Stimulated activated CD8-positive, alpha-beta memory T cell treated with anti-CD3 and anti-CD28 coated beads, Interleukin-4, amount 100 ng/mL, for 4 hours (primary cell): ENCODE results near the gene AMPD3.
"Not testable (repeated sequence)": the region's sequence is repeated elsewhere in the genome, so short reads cannot be mapped to it uniquely, and the experiment has no call there.

Experiments used
- DNase-seq, 2 donors: peaks; one replicate each; pipeline ENCODE4 v3.0.0-alpha.2; 2020; ENCODE audit warnings: low read depth in 2 of 2, low spot score in 1 of 2

The AMPD3 gene

DNA sequence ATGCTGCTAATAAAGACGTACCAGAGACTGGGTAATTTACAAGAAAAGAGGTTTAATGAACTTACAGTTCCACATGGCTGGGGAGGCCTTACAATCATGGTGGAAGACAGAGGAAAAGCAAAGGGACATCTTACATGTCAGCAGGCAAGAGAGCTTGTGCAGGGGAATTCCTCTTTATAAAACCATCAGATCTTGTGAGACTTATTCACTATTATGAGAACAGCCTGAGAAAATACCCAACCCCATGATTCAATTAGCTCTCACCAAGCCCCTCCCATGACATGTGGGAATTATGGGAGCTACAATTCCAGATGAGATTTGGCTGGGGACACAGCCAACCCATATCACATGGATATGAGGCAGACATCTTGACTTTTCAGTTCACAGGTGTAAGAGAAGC is 18.4 kb upstream of the AMPD3 start:
- DNase-seq, result not testable (repeated sequence)

DNA sequence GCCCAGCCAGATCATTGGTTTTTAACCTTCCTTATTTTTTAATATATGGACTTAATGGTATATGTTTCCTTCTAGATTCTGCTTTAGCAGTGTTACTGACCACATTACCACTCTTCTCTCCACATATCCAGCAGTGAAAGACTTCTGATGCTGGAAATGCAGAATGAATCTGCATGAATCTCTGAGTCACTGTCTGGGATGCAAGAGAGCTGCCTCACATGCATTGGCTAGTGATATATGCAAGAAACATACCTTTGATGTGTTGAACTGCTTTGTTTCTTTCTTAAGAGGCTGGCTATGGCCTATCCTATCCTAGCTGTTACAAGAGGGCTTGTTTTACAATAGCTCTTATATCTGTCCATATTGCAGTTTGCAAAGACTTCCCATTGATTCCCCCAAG is 16.6 kb upstream of the AMPD3 start:
- no peak for DNase-seq

DNA sequence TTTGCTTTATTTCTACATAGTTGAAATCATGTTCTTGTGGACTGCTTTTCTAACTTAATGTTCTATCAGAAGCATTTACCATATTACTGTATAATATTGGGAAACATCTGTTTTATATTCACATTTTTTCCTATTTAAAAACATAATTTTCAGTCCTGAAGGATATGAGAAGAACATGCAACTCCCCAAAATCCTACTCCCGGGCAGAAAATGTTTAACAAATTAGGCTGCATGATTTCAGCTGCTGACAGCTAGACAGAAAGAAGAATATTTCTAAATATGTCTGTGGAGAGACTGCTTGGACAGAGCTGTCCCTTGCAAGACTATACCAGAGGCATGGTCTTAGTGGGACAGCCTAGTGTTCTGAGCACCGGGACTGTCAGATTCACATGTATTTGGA is 15.7 kb upstream of the AMPD3 start:
- DNase-seq, result no peak

DNA sequence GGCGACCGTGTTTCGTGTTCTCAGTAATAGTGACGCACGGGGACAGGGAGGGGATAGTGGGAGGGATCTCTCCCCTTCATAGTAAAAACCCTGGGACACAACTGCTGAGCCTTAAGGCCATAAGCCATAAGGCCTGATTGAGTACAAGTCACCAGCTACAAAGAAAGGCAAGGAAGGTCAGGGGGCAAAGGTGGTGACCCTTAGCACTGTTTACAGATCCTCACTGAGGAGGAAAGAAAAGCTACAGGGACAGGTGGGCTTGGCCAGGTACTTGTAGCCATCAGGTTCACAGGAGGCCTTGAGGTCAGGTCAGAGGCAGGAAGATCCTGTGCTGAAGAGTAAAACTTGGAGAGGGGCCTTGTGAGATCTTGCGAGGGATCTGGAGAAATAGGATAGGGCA is 15.1 kb upstream of the AMPD3 start:
- no peak for DNase-seq

DNA sequence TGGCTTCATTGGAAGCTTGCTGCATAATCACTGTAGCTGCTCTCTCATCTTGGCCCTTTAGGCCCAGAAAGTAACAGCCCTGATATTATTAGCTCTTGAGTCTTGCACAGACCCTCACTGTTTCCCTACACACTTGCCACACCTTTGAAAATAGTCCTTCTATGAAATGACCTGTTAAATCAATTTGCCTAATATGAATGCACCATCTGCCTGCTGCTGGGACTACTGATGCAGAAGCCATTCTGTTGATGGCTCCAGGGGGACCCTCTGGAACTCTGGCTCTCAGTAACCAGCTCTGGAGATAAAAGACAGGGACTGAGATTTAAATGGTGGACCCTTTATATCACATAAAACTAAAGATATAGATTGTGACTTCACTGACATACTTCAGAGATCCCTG is 14.7 kb upstream of the AMPD3 start:
- DNase-seq, result no peak

DNA sequence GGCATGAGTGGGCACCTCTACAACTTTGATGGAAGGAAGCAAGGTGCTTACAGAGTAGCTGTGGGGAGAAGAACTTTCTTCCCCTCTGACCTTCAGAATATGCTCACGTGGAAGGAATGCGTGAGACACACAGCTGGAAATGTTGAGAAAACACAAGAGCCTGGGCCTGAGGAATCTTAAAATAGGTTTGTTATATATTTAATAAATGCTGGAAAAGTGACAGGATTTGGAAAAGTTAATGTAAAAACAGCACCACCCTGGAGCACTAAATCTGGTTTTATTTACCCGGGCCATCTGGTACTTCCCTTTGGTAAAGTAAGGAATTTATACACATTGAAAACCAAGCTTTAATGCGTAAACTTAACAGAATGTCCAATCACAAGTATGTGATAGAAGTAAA is 14.0 kb upstream of the AMPD3 start:
- DNase-seq, result no peak

DNA sequence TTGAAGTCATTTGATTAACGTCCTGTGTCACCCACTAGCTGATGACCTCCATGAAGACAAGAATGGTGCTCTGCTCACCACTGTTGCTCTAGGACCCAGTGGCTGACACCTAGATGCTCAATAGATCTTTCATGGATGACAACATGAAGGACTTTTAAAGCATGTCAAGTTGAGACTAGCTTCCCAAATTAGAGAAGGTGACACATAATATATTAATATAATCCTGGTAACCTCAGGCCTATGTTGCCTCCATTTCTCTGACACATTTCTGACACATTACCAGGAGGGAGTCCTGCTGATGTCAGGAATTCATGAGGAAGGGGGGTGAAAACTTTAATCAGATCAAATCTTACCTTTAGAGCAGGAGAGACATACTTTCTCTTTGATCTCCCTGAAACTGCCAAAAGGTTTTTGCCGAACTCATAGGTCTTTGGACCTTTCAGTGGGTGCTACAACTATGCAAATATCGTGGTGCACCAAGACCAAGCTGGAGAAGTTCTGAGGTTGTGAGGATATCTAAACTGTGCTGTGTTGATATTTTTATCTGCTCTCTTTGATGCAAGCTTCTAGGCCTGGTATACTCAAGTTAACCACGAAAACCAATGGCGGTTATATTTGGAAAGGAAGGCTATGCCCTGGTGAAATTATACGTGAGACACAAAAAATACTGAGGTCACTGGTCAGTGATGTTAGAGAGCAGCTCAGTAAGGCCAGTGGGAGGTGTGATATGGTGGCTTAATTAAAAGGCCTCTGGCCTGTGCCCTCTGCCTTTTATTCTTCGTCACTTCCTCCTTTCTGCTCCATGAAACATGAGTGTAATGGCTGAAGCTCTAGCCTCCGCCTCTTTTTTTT is 13.2 kb upstream of the AMPD3 start:
- no peak for DNase-seq

DNA sequence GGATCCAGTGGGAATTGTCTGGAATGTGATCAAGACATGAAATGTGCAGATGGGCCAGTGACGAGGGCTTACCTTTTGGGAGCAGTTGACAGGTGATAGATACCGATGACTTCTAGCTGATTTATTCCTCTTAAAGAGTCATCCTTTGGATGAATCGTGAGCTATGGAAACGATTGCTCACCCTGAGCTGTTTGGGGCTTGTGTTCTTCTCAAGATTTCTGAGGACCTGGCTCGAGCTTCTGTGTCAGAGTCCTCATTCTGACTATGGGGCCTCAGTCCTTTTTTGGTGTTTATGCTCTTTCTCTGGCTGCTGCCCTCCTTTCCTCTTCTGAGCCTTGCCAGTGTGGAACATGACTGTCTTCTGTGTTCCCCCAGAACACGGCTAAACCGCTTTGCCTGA is 11.9 kb upstream of the AMPD3 start:
- DNase-seq, result no peak

DNA sequence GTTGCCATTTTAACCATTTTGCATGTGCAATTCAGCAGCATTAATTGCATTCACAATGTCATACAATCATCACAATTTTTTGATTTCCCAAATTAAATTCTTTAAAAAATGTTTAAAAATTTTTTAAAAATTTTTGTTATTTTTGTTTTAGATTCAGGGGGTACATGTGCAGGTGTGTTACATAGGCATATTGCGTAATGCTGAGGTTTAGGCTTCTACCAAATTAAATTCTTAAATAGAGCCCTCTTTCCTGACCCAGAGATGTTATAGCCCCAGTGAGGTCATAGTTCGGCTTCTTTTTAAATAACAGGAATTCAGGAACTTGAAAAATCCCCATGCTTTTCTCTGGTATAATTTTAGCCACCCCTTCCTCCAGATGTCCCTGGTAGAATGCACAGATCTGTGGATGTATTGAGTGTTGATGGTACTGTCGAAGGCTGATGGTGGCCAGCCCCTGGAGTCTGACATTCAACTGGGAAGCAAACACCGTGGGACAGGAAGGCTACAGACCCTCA is 11.3 kb upstream of the AMPD3 start:
- no peak for DNase-seq

DNA sequence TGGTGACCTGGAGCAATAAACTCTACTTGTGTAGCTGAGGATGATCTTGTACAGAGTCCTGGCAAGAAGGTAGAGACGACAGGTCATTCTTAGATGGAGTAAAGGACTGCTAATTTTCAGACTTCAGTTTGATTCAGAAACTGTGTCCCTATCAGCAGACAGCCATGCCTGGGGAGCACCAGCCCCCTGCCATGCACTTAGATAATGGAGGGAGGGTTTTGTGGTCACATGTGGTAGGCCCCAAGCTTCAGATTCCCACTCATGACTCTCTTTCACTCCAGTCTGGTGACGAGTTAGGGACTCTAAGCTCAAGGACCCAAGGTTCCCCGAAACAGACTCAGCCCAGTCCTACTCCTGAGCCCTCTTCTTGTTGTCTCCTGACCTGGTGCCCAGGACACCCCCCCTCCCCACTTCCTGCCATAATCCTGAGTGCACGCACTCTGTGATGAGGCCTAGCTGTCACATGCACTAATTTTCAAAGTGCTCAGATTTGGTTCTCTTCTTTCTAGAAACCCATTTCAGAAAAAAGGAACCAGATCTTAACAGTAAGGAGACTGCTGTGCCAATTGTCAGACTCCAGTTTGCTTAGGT is 10.2 kb upstream of the AMPD3 start:
- DNase-seq, result no peak

DNA sequence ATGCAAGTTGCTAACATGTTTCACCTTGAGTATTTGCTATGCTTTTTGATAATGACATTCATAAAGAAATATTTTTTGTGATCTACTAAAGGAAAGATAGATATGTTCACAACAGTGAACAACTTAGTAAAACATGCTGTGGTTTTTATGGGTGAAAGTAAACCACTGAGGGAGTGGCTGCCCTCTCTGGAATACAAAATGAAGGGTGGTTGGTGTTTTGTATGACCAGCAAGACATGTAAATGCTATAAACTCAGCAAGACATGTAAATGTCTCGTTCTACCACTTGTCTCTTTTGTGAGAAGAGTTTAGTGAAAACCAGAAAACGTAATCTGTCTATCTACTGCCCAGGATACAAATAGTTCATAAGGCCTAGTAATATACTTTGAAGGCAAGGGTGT is 7.6 kb upstream of the AMPD3 start:
- DNase-seq, result no peak

DNA sequence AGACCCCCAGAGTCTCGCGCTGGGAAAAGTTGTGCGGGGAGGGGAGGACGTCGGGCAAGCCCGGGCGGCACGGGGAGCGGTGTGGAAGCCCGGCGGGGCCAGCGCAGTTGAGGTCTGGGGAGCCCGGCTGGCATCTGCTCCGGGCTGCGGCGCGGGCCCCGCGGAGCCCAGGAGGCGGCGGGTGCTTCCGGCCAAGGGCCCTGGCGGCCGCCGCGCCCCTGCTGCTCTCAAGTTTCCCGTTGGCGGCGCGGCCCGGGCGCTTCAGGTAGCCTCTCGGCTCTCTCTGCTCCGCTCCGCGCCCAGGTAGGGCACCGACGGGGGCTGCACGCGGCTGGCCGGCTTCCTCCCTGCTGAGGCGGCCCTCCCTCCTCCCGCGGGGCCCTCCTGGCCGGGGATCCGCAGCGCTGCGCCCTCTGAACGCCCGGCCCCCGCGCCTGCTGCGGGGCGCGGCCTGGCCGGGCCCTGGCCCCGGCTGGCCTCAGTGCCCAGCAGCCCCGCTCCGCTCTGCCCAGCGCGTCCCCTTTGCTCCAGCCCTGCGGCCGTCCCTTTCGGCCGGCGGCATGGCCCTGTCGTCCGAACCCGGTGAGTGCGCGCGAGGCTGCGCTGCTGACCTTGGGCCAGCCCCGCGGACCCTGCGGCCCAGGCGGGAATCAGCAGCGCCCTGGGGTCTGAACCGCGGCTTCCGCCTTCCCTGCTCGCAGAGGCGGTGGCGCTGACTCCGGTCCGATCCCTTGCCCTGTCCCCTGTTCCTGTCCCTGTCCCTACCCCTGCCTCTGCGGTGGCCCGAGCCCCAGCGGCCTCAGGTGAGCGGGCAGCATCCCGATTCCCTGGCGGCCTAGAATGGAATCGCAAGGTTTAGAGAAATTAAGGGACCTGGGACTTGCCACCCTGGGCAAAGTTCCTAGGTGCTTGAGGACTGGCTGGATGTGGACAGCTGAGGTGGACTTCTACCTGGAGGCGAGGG is 4.3 kb upstream of the AMPD3 start:
- no peak for DNase-seq

DNA sequence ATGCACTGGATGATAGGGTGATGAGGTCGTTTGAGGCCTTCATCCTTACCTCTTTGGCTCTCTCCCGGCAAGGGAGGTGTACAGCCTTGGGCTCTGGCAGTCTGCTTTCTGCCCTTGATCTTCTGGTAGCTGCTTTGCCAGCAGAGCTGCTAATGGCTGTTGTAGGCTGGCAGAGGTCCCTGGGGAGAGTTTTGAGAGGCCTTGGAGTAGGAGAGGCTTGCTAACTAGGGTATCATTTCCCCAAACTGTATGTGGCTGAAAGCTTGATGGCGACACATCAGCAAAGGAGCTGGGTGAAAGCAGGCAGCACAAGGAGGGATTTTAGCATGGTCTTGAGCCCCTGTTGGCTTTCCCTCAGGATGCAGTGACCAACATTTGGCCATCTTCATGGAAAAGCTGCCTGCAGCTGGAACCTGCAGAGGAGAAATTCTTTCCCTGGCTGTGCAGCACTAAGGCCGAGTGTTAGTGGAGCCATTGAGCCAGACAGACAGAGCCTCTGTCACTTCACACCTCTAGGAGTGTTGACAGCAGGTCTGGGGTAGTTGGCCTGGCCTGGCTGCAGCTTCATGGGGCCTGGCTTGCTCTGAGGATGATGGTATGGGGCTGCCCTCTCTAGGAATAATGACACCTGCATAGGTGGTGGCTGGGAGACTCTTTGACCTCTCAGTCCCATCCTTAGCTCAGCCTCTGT is 3.5 kb upstream of the AMPD3 start:
- DNase-seq, result no peak

DNA sequence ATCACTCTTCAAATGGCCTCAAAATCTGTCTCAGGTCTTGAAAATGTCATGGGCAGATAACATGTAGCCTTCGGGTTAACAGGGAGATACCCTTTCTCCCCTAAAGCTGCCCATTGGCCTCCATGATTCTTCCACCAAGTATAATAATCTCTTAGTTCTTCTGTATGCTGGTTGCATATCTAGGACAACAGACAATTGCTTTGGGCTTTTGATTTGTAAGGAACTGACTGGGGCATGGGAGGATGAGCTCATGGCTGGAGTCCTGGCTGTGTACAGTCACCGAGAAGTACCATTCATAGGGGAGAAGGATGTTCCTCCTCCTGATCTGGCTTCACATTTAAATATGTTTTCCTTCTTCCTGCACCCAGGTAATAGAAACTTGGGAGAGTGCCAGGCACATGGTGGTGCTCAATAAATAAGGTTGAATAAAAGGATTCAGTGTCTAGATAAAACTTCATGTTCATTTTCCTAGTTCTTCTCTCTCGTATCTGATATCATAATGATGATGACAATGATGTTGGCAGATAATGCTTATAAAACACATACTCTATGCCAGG is 2.8 kb upstream of the AMPD3 start:
- no peak for DNase-seq

DNA sequence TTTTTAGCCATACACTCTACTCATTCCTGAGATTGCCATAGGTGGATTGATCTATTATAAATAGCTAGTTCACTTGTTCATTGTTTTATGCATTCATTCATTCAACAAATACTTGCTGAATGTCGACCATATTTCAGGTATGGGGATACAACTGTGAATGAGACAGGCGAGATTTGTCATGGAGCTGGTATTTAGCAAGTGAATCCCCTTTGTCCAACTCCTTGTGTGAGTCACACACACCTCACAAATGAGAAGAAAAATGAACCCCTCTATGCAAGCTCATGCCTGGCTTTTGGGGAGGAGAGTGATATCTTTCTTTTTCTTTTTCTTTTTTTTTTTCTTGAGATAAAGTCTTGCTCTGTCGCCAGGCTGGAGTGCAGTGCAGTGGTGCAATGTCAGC is 1.8 kb upstream of the AMPD3 start:
- DNase-seq, result no peak

DNA sequence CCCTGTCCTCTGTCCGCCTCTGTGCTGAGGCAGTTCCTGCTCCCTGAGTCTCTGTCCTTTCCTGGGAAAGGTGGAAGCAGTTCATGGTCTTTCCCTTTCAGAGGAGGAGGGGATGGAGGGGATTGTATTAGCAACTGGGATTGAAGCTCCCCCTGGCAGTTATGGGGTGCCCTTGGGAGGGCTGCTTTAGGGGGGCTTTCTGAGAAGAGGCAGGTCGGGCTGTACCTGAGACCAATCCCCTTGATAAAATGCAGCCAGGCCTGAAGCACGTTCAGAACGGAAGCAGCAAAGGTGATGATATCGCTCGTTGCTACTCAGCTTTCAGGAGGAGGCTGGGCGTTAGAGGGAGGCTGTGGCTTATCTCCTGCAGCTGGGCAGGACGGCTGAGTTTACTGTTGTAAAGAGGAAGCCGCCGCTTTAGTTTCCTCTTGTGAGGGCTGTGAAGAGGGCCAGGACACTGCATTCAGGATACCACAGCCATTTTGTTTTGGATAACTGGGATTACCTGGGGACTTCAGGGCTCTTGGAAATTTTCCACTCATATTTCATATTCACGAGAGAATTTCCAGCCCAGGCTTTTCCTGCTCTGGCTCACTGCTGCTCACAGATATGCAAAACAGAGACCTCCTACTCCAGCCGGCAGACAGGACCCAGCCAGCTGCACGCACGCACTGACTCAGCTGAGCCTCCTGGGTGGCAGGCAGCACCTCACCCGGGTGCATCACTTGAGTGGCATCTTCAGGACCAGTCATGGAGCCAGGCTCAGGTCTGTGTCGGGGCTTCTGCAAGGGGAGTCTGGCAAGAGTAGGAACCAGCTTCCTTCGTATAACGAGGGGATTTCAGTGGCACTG is 798 bp downstream of the AMPD3 start:
- peak; percentile 33 to 54 for DNase-seq

DNA sequence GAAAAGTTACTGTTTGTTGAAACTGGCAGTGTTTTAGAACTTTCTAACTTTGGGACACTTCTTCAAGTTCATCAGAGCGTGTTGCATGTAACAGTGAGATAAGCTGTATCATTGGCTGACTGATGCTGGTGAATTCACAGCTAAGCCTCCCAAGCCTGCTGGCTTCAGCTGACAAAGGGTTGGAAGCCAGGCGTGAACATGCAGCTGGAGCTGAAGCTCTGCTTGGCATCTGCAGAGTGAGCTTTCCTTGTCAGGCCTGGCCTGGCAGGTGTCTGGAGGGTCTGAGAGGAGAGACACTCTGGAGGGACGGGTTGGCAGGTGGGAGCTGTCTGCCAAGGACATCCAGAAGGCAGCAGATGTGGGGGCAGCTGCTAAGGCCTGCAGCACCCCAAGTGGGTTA is 1.5 kb downstream of the AMPD3 start:
- no peak for DNase-seq

DNA sequence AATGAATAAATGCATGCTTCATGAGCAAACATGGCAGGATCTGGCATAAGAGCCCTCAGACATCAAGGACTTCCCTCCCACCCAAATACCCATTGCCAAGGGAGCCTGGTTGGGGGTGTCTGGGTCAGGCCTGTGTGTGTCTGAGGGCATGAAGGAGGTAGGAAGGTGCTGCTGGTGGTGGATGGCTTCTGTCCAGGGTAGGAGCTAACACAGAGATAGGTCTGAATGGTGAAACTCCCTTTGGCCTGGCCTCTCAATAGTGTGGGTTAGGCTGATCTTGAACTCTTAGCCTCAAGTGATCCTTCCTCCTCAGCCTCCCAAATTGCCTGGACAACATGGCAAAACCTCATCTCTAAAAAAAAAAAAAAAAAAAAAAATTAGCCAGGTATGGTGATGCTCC is 2.8 kb downstream of the AMPD3 start:
- no peak for DNase-seq

DNA sequence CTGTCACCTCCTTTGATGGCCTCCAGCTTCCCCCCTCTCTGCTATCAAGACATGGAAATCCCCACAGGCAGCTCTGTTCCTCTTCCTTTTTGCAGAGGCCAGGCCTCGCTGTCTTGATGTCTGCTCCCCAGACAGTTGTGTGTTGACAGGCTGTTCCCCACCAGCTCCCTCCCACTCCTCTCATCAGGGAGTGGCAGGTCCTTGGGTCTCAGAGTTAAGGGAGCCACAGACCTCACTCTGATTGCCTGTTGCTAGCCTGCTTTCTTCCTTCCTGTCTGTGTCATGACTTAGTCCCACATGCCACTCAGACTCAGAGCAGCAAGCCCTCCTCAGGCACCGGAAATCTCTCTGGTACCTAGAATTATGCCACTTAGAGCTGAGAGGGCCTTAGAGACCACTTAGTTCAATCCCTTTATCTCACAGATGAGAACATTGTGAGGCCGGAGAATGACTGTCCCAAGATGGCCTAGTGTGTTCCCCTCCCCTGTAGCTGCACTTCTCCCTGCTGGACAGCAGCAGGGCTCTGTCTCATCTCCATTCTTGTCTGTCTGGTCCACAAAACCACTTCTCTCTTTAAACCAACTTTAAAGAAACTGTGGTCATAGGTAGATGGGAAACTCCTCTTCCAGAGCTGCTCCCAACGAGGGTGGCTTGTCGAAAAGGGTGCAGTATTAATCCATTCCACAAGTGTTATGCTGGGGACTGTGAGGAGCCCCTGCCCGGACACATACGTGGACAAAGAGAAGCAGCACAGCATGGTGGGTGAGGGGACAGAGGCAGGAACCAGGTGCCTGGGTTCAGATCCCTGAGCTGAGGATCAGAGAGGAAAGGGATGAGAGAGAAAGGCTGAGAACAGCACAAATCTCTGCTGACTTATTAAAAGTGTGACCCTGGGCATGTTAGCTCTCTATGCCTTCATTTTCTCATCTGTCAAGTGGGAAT is 4.2 kb downstream of the AMPD3 start:
- peak; percentile 20 to 33 for DNase-seq
